Neural progenitor cell (in vitro differentiated cells): ENCODE data around the gene CTSD.

ENCODE experiments used
- EZH2 ChIP-seq: fragments of 200-600 bp; sonication (generic); IDR thresholded peaks from 2 replicates; pipeline ENCODE4 v1.6.1; 2017; ENCODE audit warnings: antibody characterized with exemption, mild to moderate bottlenecking, moderate library complexity
- EZH2phosphoT487 ChIP-seq: fragments of 200-600 bp; sonication (generic); IDR thresholded peaks from 2 replicates; pipeline ENCODE4 v1.6.1; 2017; ENCODE audit warnings: antibody characterized with exemption
- TF ChIP-seq, protein P1 (sequence below): fragments of 200-600 bp; sonication (generic); IDR thresholded peaks from 2 replicates; pipeline ENCODE4 v1.5.1; 2017; ENCODE audit warnings: antibody characterized with exemption, mild to moderate bottlenecking

DNA sequence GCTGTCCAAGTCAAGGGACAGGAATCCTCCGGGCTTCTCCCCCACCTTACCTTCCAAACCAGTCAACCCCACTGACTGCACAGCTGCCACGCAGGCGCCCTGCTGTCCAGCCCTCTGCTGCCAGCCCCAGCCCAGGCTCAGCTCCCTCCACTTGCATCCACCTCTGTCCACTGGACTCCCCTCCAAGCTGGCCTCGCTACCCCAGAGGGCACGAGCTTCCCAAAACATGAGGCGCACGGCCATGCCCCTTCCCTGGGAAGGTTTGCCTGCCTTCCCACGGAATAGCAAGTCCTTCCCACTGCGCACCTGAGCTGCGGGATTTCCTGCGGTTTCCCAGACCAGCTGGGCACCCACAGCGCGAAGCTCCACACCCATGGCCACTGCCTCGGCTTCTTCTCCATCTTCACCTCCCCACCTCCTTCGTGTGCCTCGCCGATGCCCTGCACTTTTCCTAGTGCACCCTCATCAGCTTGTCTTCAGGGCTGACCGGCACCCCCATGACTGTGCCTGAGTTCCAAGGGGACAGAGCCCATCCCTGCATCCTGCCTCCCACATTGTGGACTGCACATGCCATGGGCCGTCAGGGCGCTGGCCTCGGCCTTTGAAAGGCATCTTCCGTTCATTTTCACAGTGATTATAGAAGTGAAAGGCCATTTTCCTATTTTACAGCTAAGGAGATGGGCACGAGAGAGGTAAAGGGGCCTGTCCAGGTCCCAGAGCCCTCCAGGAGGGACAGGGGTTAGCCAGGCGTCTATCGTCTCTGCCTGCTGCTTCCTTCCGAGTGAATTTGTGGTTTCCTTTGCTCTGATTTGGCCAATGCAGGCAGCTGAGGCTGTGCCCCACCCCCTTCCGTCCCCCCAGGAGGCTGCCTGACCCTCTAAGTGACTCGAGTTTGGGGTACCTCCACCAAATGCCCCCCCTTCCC is 29.7 kb downstream of the CTSD start:
- TF ChIP-seq, protein P1, sequence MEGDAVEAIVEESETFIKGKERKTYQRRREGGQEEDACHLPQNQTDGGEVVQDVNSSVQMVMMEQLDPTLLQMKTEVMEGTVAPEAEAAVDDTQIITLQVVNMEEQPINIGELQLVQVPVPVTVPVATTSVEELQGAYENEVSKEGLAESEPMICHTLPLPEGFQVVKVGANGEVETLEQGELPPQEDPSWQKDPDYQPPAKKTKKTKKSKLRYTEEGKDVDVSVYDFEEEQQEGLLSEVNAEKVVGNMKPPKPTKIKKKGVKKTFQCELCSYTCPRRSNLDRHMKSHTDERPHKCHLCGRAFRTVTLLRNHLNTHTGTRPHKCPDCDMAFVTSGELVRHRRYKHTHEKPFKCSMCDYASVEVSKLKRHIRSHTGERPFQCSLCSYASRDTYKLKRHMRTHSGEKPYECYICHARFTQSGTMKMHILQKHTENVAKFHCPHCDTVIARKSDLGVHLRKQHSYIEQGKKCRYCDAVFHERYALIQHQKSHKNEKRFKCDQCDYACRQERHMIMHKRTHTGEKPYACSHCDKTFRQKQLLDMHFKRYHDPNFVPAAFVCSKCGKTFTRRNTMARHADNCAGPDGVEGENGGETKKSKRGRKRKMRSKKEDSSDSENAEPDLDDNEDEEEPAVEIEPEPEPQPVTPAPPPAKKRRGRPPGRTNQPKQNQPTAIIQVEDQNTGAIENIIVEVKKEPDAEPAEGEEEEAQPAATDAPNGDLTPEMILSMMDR = no peak
- TF ChIP-seq EZH2 (no peak), EZH2phosphoT487 (no peak)
